ENCODE results near the gene PYROXD2.

The PYROXD2 gene

GRCh38 chr10:98411768-98412167 is 3.2 kb downstream of the PYROXD2 start:
- no peak for DNase-seq

DNA sequence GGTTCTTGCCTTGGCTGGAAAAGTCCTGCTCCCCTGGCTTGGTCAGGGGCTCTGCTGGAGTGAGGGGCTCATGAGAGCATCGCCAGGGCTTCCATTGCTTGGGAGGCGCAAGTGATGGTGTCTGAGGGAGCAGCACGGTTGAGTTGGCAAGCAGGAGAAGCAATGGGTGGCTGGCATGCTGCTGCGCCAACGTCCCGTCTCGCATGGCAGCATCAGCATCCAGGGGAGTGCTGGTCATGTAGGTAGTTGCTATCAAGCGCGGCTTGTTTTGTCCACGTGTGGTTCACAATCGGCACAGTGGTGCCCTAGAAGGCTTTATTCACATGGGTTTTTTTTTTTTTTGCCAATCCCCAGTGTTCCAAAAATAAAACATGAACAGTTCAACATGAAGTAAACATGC is 3.8 kb downstream of the PYROXD2 start:
- no peak for DNase-seq

- no peak for DNase-seq
Measured at GRCh38 chr10:98410759-98411158, 4.2 kb downstream of the PYROXD2 start.

- no peak for DNase-seq
Measured at GRCh38 chr10:98410135-98410743, 4.7 kb downstream of the PYROXD2 start.

- no peak for DNase-seq
Measured at GRCh38 chr10:98408799-98409198, 6.2 kb downstream of the PYROXD2 start.

DNA sequence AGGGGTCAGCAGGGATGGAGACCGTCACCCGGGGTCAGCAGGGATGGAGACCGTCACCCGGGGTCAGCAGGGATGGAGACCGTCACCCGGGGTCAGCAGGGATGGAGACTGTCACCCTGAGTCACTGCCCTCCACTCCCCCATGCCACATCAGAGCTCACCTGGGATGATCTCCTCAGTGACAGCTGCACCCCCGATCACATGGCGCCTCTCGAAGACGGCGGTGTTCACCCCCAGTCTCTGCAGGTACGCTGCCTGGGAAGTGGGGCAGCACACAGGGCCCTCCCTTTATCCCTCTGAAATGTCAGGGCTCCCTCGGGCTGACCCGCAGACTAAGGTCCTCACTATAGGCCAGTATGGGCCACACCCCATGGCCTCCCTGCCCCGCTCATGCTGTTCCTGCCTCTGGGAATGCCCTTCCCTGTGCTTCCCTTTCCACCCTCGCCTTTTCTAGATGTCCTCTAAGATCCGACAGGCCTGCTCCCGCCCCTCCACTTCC is 7.2 kb downstream of the PYROXD2 start:
- DNase-seq: no peak

DNA sequence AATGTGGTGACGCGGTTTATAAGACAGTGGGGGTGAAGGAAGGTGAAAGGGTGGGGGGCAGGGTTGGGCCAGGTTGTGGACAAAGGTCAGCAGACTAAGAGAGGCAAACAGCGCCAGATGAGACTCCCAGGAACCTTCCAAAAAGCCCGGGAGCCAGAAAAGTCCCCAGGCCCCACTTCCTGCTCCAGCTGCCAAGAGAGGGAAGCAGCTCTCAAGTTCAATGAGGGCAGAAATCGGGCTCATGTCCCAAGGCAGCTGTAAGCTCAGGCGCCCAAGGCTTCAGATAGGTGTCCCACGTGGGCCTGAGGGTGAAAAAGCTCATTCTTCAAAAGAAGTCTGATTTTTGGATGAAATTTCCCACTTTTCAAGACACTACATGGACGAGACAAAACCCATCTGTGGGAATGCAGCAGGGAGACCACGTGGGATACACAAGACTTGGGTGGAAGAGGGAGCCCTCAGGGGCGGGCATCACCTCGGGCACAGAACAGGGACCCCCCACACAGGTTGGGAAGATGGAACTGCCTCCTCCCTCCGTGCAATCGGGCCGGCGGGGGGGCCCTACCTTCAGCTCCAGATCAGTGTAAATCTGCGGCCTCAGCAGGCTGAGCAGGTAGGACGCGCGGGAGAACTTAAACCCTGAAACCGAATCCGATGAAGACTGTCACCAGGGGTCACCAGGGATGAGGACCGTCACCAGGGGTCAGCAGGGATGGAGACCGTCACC is 7.8 kb downstream of the PYROXD2 start:
- DNase-seq: no peak

DNA sequence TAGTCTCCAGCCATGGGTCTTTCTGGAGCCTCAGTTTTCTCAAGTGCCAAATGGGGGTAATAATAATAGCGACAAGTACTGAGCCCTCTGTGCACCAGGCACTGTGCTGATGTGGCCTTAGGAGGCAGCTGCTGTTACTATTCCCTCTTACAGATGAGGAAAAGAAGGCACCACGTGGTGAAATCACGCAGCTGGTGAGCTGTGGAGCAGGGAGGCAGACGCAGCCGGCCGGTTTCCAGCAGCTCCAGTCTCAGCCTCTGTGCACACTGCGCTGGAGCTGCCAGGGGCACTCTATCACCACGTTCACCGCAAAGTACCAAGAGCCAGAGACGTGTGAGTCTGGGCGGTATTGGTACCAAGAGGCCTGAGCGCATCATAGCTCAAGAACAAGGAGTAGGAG is 9.6 kb downstream of the PYROXD2 start:
- no peak for DNase-seq

- DNase-seq: no peak
Measured at GRCh38 chr10:98404571-98405359, 10.2 kb downstream of the PYROXD2 start.

GRCh38 chr10:98403812-98404504 is 11.0 kb downstream of the PYROXD2 start:
- DNase-seq: no peak

DNA sequence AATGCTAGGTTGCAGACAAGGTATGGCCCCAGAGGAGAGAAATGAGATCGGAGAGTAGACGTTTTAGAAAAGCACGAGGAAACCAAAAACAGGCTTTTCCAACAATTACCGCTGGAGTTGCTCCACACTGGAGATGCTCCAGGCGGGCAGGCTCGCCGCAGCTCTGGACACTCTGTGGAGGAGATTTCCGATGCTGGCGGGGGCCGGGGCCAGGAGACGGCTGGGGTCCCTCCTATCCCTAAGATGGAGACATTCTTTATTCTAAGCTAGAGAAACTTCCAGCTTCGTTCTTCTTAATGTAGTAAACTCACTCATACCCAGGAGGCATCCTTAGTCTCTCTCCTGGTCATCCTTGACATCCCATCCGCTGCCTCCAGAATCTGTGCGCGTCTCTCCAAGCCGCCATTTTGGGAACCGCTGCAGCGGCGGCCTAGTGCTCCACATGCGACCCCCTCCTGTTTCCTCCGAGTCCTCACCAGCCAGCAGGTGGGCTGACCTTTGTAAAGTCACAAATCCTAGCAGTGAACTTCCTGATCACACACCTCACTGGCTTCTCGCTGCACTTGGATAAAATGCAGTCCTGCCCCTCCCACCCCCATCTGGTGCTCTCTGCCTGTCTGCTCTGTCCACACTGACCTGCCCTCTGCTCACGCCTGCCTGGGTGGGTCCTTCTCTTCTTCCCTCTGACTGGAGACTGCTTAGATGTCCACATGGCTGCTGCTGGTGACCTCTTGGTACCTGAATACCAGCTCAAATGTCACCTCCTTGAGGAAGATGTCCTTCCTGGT is 11.9 kb downstream of the PYROXD2 start:
- DNase-seq: no peak

DNA sequence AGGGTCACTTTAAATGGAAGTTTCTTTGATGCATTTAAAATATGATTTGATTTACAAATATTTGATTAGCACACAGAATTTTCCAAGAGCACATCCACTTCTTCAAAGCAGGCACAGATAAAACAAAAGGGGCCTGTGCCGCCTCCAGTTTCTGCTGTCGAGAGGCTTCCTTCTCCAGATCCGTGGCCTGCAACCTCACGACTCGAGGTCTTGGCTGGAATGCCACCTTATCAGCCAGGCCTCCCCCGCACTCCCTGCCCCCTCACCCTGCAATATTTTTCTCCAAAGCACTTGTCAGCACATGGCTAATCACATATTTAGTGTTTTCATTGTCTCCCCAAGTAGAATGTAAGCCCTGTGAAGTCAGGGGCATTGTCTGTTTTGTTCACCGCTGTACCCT is 12.5 kb downstream of the PYROXD2 start:
- no peak for DNase-seq

DNA sequence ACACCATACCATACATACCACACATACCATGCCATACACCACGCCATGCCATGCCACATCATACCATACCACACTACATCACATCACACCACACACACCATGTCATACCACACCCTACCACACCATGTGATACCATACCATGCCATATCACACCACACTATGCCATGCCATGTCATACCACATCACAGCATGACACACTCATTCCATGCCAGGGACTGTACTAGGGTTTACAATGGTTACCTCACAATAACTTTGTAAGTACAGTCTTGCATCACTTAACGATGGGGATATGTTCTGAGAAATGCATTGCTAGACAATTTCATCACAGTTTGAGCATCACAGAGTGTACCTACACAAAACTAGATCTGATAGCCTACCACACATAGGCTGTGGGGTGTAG is 14.5 kb downstream of the PYROXD2 start:
- no peak for DNase-seq

- no peak for DNase-seq
Measured at GRCh38 chr10:98399784-98400183, 15.2 kb downstream of the PYROXD2 start.

GRCh38 chr10:98397089-98397600 is 17.8 kb downstream of the PYROXD2 start:
- no peak for DNase-seq

DNA sequence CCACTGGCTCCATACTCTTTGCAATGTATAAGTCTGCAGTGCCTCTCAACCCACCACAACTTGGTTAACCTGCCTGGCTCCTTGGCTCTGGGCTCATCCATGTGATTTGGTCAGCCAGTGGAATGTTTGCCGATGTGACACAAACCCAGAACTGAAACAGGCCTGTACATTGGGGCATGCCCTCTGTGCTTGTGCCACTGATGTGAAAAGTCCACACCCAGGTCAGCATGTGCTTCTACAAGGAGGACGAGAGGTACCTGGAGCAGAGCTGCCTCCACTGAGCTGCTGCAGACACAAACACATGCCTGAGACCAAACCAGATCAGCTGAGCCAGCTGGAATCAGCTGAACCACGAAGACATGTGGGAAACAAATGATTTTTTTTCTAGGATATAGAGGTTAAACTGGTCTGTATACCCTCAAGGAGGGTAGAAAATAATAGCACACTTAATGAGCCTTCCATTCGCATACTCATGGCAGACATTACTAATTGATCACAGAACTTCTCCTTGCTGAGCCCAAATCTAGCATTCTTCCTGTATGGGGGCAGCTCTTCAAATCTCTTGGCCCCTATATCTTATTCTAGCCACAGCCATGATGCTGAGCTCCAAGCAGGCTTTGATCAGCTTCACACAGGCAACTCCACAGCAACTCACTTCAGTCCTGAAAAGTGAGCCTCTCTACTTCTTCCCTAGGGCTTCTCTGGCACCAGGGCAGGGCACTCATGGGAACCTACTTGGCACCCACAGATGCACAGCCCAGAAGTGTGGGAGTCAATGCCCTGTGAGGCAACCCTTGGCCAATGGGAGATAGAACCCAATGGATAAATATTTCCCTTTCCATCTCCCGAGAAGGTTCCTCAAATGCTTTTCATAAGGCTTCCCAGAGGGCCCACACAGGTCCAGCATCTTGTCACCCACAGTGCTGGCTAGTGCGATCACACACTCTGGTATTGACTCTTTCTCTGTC is 18.6 kb downstream of the PYROXD2 start:
- DNase-seq: no peak

- no peak for DNase-seq
Measured at GRCh38 chr10:98394851-98395440, 20.0 kb downstream of the PYROXD2 start.

DNA sequence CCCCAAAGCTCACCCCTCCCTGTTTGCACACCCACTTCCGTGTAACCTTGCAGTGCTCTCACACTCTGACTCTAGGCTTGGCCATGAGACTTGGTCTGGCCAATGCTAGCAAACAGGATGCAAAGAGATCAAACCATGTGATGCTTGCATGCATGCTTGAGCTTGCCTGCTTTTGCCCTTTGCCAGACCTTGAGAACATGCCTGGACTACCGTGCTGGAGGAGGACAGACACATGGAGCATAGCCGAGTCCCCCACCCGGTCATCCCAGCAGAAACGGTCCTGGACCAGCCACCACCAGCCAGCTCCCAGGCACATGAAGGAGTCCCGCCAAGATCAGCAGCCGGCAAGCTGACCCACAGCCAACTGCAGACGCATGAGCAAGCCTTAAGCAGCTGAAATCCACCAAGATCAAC is 23.4 kb downstream of the PYROXD2 start:
- DNase-seq: no peak

GRCh38 chr10:98391065-98391464 is 23.9 kb downstream of the PYROXD2 start:
- no peak for DNase-seq

DNA sequence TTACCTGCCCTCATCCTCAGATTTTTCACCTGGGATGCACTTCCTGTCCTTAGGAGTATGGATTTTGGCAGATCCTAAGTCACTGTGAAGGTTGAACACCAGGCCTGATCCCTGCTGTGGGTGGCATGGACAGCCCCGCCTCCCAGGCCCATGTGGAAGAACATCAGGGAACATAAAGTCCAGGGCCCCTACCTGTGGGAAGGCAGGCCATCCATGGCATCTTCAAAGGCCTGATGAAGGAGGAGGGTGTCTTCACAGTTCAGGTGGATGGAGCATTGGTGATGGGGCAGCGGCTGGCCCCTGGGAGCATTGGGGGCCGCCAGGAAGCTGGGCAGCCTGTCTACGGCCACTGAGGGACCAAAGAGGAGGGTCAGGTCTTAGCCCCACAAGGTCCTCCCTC is 24.6 kb downstream of the PYROXD2 start:
- DNase-seq: no peak

DNA sequence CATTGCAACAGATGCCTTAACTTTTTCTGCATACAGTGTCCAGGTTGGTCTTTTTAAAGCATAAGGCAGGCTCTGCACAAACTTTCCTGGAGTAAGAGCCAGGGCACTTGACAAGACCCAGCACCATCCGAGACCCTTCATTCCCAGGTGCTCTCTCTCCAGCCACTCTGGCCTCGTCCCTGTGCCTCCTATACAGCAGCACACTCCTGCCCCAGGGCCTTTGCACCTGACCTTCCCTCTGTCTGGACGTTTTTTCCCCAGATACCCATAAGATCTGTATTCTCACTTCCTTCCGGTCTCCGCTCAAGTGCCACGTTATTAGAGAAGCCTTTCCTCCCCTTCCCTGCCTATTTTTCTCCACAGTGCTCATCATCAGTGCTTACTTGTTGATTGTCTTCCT is 25.6 kb downstream of the PYROXD2 start:
- DNase-seq: no peak

Measured in GF-D8 (cell line).